K562 (cell line): ENCODE results near the gene SERBP1. TPM values are rescaled to one million over a fixed set of nuclear protein-coding genes. Genes with fewer than 3 reads are reported as not detected.

Experiments used
- ATAC-seq: fragments of 200-7000 bp; cut with Tn5 transposase; 3 replicates; pipeline ENCODE4 v1.9.1; 2020; ENCODE audit warnings: moderate library complexity
- BruUV-seq: library from RNA; stranded (reverse); fragments of 400-500 nt; replicated peaks from 2 replicates; lab custom pipeline; 2021; lab: Mats Ljungman, UMichigan
- CTCF ChIA-PET: fragments of 300-600 bp; formaldehyde crosslinking; extraction: SDS; loops from one replicate; lab custom pipeline; 2021; ENCODE audit warnings: low intra/inter-chr PET ratio; lab: Yijun Ruan, JAX
- POLR2A ChIA-PET: fragments of 300-600, 350-650 bp; sonication (Branson Sonifier 250); formaldehyde crosslinking; extraction: SDS; loops from one replicate; lab custom pipeline; 2021; ENCODE audit warnings: antibody characterized with exemption, inconsistent platforms; lab: Yijun Ruan, JAX
- DNase-seq, 4 experiments: peaks; one replicate each; pipeline versions ENCODE4 v3.0.0 to v3.0.0-alpha.2; 2011 to 2018; ENCODE audit warnings: low spot score in 3 of 4, mixed read lengths in 3 of 4; ENCODE audit errors: extremely low read depth in 1 of 4
- FAIRE-seq: peaks from 2 replicates; lab custom pipeline; 2011; peaks lifted over from hg19 to GRCh38; lab: Jason Lieb, UNC
- H2AFZ ChIP-seq: 2 replicates; pipeline ENCODE4 v1.6.0; 2011; ENCODE audit warnings: low read depth, low read length, control low read depth, inconsistent platforms
- H3K27ac ChIP-seq: fragments of 200-600 bp; 3 replicates; pipeline ENCODE4 v1.8.0; 2011; ENCODE audit warnings: low read depth, mild to moderate bottlenecking, control low read depth, inconsistent platforms, low read length, moderate library complexity, mixed read lengths; ENCODE audit errors: extremely low read depth
- H3K27me3 ChIP-seq, 2 experiments: fragments of 300-600 bp in 1 of 2; 2 replicates in 1 of 2; 3 replicates in 1 of 2; pipeline versions ENCODE4 v1.6.0 to v1.8.0; 2011; ENCODE audit warnings: inconsistent platforms in 2 of 2, low read length in 2 of 2, mild to moderate bottlenecking in 1 of 2, mixed read lengths in 1 of 2, moderate library complexity in 1 of 2; ENCODE audit not compliant: control insufficient read depth in 2 of 2, insufficient read depth in 2 of 2
- H3K36me3 ChIP-seq: fragments of 300-600 bp; 3 replicates; pipeline ENCODE4 v1.8.0; 2011; ENCODE audit warnings: mild to moderate bottlenecking, low read length, inconsistent platforms; ENCODE audit not compliant: control insufficient read depth, insufficient read depth
- H3K4me1 ChIP-seq, 2 experiments: fragments of 200-600 bp in 1 of 2; replicated peaks in 1 of 2; 2 replicates in 1 of 2; 3 replicates in 1 of 2; pipeline versions ENCODE4 v1.5.1 to v1.8.0; 2011; ENCODE audit warnings: inconsistent platforms in 2 of 2, low read length in 2 of 2, mild to moderate bottlenecking in 1 of 2, mixed read lengths in 1 of 2, moderate library complexity in 1 of 2; ENCODE audit not compliant: control insufficient read depth in 2 of 2, insufficient read depth in 2 of 2
- H3K4me2 ChIP-seq: 2 replicates; pipeline ENCODE4 v1.6.1; 2011; ENCODE audit warnings: low read length, control low read depth, inconsistent platforms, mixed read lengths; ENCODE audit not compliant: insufficient read depth
- H3K4me3 ChIP-seq: fragments of 200-600 bp; sonication (generic), shearing (Covaris generic); 2 replicates; pipeline ENCODE4 v1.5.1; 2016; ENCODE audit warnings: control low read depth, inconsistent platforms
- H3K79me2 ChIP-seq: fragments of 200-600 bp; 3 replicates; pipeline ENCODE4 v1.8.0; 2011; ENCODE audit warnings: low read length, inconsistent platforms; ENCODE audit not compliant: control insufficient read depth, insufficient read depth
- H3K9ac ChIP-seq, 2 experiments: 2 replicates each; pipeline versions ENCODE4 v1.6.0 to v1.6.1; 2011; ENCODE audit warnings: low read depth in 2 of 2, low read length in 2 of 2, control low read depth in 1 of 2, inconsistent platforms in 1 of 2, mild to moderate bottlenecking in 1 of 2, mixed read lengths in 1 of 2; ENCODE audit not compliant: insufficient read depth in 1 of 2
- H3K9me1 ChIP-seq: one replicate; pipeline ENCODE4 v1.6.0; 2011; ENCODE audit warnings: inconsistent platforms, mild to moderate bottlenecking, low read length, moderate library complexity; ENCODE audit not compliant: control insufficient read depth, insufficient read depth
- H3K9me3 ChIP-seq: replicated peaks from 2 replicates; pipeline ENCODE4 v1.5.1; 2011; ENCODE audit warnings: low read depth, low read length, inconsistent platforms; ENCODE audit not compliant: control insufficient read depth, insufficient read depth
- H4K20me1 ChIP-seq: replicated peaks from 2 replicates; pipeline ENCODE4 v1.6.1; 2011; ENCODE audit warnings: low read length, inconsistent platforms, mixed read lengths; ENCODE audit not compliant: control insufficient read depth, insufficient read depth
- ADNP ChIP-seq: fragments of 200-800 bp; sonication (Bioruptor generic); IDR thresholded peaks from 2 replicates; pipeline ENCODE4 v1.6.1; 2016; ENCODE audit warnings: missing genetic modification characterization, missing compliant biosample characterization
- CCNT2 ChIP-seq: IDR thresholded peaks from 2 replicates; pipeline ENCODE4 v1.6.1; 2011; ENCODE audit warnings: borderline replicate concordance, low read depth, mild to moderate bottlenecking, moderate library complexity, mixed read lengths, low read length; ENCODE audit not compliant: insufficient read length; ENCODE audit errors: extremely low read depth
- MAFK ChIP-seq: IDR thresholded peaks from 2 replicates; pipeline ENCODE4 v1.6.1; 2011; ENCODE audit warnings: low read length, improper control_type of control experiment
- POLR2AphosphoS5 ChIP-seq: IDR thresholded peaks from 2 replicates; pipeline ENCODE4 v1.6.1; 2011; ENCODE audit warnings: mild to moderate bottlenecking, low read depth, low read length, moderate library complexity; ENCODE audit not compliant: control insufficient read depth, insufficient read depth
- RB1 ChIP-seq: fragments of 450-650 bp; IDR thresholded peaks from 2 replicates; pipeline ENCODE4 v1.6.1; 2017; ENCODE audit warnings: low read depth, mild to moderate bottlenecking
- RHOXF2B ChIP-seq: fragments of 250-450 bp; sonication (Bioruptor Pico); conservative IDR thresholded peaks from 2 replicates; pipeline ENCODE4 v1.5.1; 2021
- ZNF3 ChIP-seq: fragments of 250-450 bp; sonication (Bioruptor Pico); IDR thresholded peaks from 2 replicates; pipeline ENCODE4 v1.5.0; 2021; ENCODE audit warnings: mild to moderate bottlenecking, moderate library complexity
- WGBS: fragments of 100-300 bp; shearing (Covaris generic); methylation state at CpG from one replicate; pipeline ENCODE4 v1.1.6; 2016; ENCODE audit warnings: low coverage, mixed read lengths; ENCODE audit not compliant: insufficient coverage; ENCODE audit errors: missing lambda C conversion rate; 5-methylcytosine and 5-hydroxymethylcytosine counted together
- in situ Hi-C: fragments of 300-500 bp; cut with MboI; formaldehyde crosslinking; loops from 4 replicates; pipeline ENCODE4 v1.15.0; 2018; ENCODE audit warnings: inconsistent platforms, mixed read lengths
- intact Hi-C: fragments of 100-400 bp; cut with micrococcal nuclease; formaldehyde crosslinking; loops from 2 replicates; pipeline ENCODE4 v1.14.2; 2022
- polyA plus RNA-seq, 8 experiments: library from polyadenylated mRNA; depleted of rRNA in 4 of 8; stranded (reverse) in 5 of 8; unstranded in 3 of 8; fragments of >200 nt; fragmentation: Nextera tagmentation in 2 of 8; fragmentation: Illumina TruSeq in 1 of 8; extraction: Ambion mirVana in 2 of 8; extraction: Trizol in 1 of 8; gene quantifications; 2 replicates each; pipeline versions ENCODE4 v1.2.1 to v1.2.3, GENCODE V29; 2011 to 2014; ENCODE audit warnings: inconsistent platforms in 1 of 8, missing spikeins in 1 of 8
- total RNA-seq, 7 experiments: library from RNA; depleted of rRNA in 6 of 7; stranded (reverse); fragments of >200 nt in 6 of 7; fragmentation: Illumina TruSeq in 2 of 7; extraction: Trizol in 2 of 7; gene quantifications; 2 replicates each; pipeline versions ENCODE4 v1.2.1 to v1.2.3, GENCODE V29; 2011 to 2021; ENCODE audit warnings: low replicate concordance in 1 of 7
- TF ChIP-seq, protein P1 (sequence below): fragments of 250-450 bp; sonication (Bioruptor Pico); IDR thresholded peaks from 2 replicates; pipeline ENCODE4 v1.4.0; 2020; ENCODE audit warnings: mild to moderate bottlenecking, moderate library complexity, borderline replicate concordance

SERBP1 gene
- total and polyA plus RNA-seq, 9 of the 15 experiments (the other 6 are each of a cell fraction or from before 2014, with no cell fraction given): 79.9 to 761 (median 464) TPM

DNA sequence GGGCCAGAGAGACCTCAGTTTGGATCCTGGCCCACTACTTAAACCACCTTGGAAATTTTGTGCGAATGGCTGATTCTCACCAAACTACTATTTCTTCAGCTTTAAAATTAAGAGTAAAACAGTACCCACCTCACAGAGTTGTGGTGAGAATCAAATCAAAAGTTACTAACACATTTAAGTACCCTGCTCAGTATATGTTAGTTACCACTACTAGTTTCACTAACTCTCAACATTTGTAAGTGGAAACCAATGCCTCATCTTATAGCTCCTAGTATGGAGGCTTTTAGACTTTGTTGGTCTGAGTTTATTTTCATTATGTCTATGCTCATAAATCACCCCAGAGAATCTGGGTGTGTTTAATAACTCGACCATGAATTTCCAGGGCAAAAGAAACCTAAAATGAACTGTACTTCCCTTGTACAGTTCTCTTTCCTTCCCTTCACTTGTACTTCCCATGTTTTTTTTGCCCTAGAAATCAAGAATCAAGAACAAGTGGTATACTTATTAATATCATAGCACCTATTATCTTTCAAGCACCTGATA is 11.6 kb upstream of the SERBP1 start:
- H3K4me2 ChIP-seq: no peak overlapping the region
- in situ Hi-C loops (no loop called here), intact Hi-C loops (no loop called here)
- no peak for FAIRE-seq
- no peaks in the 10 kb centered on the region for H3K79me2 ChIP-seq
- ChIA-PET CTCF (no interaction called here), POLR2A (interaction anchor here (0.6 to 2.5 kb wide), 3 partner anchors 11 to 370 kb away, joined by 3 to 16 read pairs (median 6); partner anchors contain the start of gene SERBP1)
- peaks cover 0 to 15% of the 10 kb centered on the region in 2 experiments; a peak in 3 of 5 replicates for H3K4me1 ChIP-seq
- no TSS peak for BruUV-seq
- no peaks in the 10 kb centered on the region for H3K36me3 ChIP-seq
- H3K27ac ChIP-seq: no peak overlapping the region
- TF ChIP-seq POLR2AphosphoS5: no peak
- TF ChIP-seq, protein P1, sequence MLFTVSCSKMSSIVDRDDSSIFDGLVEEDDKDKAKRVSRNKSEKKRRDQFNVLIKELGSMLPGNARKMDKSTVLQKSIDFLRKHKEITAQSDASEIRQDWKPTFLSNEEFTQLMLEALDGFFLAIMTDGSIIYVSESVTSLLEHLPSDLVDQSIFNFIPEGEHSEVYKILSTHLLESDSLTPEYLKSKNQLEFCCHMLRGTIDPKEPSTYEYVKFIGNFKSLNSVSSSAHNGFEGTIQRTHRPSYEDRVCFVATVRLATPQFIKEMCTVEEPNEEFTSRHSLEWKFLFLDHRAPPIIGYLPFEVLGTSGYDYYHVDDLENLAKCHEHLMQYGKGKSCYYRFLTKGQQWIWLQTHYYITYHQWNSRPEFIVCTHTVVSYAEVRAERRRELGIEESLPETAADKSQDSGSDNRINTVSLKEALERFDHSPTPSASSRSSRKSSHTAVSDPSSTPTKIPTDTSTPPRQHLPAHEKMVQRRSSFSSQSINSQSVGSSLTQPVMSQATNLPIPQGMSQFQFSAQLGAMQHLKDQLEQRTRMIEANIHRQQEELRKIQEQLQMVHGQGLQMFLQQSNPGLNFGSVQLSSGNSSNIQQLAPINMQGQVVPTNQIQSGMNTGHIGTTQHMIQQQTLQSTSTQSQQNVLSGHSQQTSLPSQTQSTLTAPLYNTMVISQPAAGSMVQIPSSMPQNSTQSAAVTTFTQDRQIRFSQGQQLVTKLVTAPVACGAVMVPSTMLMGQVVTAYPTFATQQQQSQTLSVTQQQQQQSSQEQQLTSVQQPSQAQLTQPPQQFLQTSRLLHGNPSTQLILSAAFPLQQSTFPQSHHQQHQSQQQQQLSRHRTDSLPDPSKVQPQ: no peak
- no peak for TF ChIP-seq MAFK
- no peak for TF ChIP-seq CCNT2
- no peak for TF ChIP-seq RB1
- no peak for TF ChIP-seq ADNP (tag)
- no peak for TF ChIP-seq RHOXF2B (CRISPR knock-in tag)
- TF ChIP-seq ZNF3: no peak
- no peaks in the 10 kb centered on the region for H3K9me3 ChIP-seq
- H2AFZ ChIP-seq: no peak overlapping the region
- H3K9me1 ChIP-seq: no peaks in the 10 kb centered on the region
- no peaks in the 10 kb centered on the region for H3K27me3 ChIP-seq
- no peak for DNase-seq
- H4K20me1 ChIP-seq: no peaks in the 10 kb centered on the region
- ATAC-seq: no peak
- no peak overlapping the region; a peak in 1 of 4 replicates for H3K9ac ChIP-seq
- 55% methylated on average over 2 of the region's 2 CpGs for WGBS
- H3K4me3 ChIP-seq: no peak overlapping the region
